HFF-Myc (cell line): ENCODE results near the gene MATN1.

ENCODE experiments used
- DNase-seq: peaks from one replicate; pipeline ENCODE4 v3.0.0-alpha.2; 2011; ENCODE audit warnings: low read depth; ENCODE audit errors: extremely low read depth
- H3K4me3 ChIP-seq: replicated peaks from 2 replicates; pipeline ENCODE4 v1.5.1; 2011; ENCODE audit warnings: low read depth, mild to moderate bottlenecking, control low read depth, low read length
- CTCF ChIP-seq: IDR thresholded peaks from 2 replicates; pipeline ENCODE4 v1.5.1; 2012; ENCODE audit warnings: mild to moderate bottlenecking, low read depth, low read length, control low read depth; ENCODE audit errors: missing control alignments

Gene MATN1

GRCh38 chr1:30765556-30766434, 42.4 kb upstream of the MATN1 start:
- no peak for DNase-seq

GRCh38 chr1:30764939-30765555, 41.7 kb upstream of the MATN1 start:
- DNase-seq = no peak
- H3K4me3 ChIP-seq = no peak overlapping the region
- no peak for TF ChIP-seq CTCF

More at GRCh38 chr1:30765556-30766434, 42.4 kb upstream of the MATN1 start:
- TF ChIP-seq CTCF = no peak
- no peak overlapping the region for H3K4me3 ChIP-seq

GRCh38 chr1:30764396-30764795, 41.0 kb upstream of the MATN1 start:
- no peak for TF ChIP-seq CTCF
- no peak overlapping the region for H3K4me3 ChIP-seq
- DNase-seq = no peak

GRCh38 chr1:30763651-30764248, 40.4 kb upstream of the MATN1 start:
- no peak for DNase-seq
- H3K4me3 ChIP-seq = no peak overlapping the region
- no peak for TF ChIP-seq CTCF

- no peak for DNase-seq
Observed at GRCh38 chr1:30762930-30763650, 39.7 kb upstream of the MATN1 start.

More at GRCh38 chr1:30762930-30763650, 39.7 kb upstream of the MATN1 start:
- no peak for TF ChIP-seq CTCF
- no peak overlapping the region for H3K4me3 ChIP-seq
